Measurements from ENCODE around the gene SCN5A. TPM values are rescaled to one million over a fixed set of nuclear protein-coding genes. Genes with fewer than 3 reads are reported as not detected.
"Not testable (repeated sequence)": the region's sequence is repeated elsewhere in the genome, so short reads cannot be mapped to it uniquely, and the experiment has no call there.

The SCN5A gene
- total RNA-seq, 1 donor from 2014 or later = not detected

DNA sequence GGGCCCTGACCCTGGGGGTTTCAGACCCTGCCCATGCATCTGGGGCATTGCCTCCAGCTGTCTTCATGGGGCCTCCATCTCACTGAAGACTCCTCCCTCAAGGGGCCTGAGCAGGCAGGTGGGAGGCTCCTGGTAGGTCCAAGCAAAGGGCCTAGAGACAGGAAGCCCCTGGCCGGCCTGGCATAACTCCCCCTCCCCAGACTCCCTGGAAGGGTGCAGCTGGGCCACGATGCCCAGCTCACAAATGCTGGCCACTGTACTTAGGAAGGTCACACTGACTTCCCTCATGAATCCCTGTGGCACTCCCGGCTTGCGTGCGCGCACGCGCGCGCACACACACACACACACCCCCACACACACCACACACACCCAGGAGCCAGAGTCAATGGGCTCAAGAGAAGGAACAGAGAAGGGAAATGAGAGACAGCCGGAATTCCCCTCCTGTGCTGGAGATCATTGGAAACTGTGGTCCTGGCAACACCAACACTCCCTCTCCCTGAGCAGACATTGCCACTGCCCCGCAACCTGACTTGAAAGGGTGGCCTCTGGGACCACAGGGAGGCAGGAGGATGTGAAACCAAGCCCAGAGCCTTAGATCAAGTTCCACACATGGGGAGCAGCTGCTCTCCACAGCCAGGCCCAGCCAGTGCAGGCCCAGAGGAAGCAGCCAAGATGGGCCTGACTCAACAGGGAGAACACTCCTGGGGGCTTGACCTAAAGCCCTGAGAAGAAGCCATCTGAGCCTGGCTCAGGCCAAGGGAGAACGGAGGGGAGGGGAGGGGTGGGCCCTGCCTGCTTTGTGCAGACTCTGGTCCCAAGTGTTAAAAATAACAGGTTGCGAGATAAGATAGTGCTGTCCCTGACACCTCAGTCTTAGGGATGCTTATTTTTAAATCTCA, 69.7 kb downstream of the SCN5A start:
- intact Hi-C loops (cut with micrococcal nuclease) = no loop called here

DNA sequence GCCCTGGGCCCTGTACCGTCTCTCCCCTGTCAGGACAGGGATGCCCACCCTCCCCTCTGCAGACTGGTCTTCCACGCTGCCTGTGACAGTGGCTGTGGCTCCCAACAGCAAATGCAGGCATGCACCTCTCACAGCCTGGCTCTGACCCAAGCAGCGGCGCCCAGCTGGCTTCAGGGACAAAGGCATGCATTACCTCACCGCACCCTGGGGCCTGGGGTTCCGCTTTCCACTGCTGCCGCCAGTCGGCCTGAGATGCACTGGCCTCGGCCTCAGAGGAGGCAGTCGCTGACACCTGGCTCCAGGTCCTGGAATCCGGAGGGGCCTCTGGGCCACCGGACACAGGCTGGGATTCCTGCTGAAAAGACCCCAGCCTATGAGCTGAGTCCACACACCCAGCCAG, 70.3 kb downstream of the SCN5A start:
- intact Hi-C loops (cut with micrococcal nuclease) = no loop called here

DNA sequence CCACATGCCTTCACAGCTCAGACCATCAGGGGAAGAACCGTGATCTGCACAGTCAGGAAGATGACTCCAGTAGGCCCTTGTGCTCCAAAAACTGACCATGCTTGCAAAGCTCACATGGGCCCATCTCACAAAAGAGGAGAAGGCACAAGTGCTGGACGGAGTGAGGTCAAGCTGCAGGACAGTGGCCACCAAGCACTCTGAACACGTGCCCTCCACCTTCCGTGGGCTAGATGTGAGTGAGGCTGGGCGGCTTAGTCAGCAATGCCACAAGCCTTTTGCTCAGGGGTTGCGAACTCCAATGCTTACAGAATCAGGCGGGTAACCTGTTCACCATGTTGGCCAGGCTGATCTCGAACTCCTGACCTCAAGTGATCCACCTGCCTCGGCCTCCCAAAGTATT, 70.9 kb downstream of the SCN5A start:
- intact Hi-C loops (cut with micrococcal nuclease) = no loop called here

DNA sequence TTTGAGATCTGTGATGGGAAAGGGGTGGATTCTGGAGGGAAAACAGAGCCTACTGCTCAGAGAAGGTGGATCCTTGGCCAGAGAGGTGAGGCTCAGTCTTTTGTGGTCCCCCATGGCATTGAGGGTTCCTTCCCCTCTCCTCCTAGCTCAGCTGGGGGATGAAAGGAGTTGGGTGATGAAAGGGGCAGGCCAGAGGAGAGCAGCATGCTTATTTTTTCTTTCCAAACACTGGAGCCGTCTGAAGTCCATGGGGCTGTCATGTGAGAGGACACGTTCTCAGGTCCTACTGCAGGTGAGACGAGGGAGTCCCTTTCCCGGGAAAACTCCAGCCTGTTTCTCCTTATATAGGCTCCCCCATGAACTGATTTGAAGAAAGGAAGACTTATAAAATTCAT, 71.4 kb downstream of the SCN5A start:
- intact Hi-C loops (cut with micrococcal nuclease) = no loop called here

DNA sequence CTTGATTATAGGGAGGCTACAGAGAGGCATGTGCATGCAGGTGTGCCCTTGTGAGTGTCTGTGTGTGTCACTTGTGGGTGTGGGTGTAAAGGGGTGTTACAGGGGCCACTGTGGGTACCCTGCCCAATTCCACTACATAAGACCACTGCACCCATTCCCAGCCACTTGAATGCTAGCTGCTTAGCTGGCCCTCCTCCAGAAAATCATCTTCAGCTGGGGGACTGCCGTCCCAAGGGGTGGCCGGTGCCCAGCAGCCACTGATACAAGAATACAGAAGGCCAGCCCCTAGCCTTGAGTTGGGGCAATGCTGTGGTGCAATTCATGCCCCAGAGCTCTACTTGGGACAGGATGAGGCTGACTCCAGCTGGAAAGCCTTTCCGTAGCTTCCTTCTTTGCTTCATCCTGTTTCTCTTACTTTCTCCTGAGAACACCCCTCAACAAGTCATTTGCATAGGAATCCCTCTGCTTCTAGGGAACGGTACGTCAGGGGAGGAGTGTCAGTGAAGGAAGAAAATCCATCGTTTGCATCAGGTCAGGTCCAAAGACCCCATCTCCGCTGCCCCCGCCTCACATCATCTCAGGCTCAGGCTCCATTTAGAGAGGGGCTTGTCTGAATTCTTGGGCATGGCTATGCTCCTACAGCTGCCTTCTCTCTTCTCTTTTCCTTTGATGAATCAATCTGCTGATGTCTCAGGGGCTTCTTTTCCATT, 72.0 kb downstream of the SCN5A start:
- intact Hi-C loops (cut with micrococcal nuclease) = no loop called here

DNA sequence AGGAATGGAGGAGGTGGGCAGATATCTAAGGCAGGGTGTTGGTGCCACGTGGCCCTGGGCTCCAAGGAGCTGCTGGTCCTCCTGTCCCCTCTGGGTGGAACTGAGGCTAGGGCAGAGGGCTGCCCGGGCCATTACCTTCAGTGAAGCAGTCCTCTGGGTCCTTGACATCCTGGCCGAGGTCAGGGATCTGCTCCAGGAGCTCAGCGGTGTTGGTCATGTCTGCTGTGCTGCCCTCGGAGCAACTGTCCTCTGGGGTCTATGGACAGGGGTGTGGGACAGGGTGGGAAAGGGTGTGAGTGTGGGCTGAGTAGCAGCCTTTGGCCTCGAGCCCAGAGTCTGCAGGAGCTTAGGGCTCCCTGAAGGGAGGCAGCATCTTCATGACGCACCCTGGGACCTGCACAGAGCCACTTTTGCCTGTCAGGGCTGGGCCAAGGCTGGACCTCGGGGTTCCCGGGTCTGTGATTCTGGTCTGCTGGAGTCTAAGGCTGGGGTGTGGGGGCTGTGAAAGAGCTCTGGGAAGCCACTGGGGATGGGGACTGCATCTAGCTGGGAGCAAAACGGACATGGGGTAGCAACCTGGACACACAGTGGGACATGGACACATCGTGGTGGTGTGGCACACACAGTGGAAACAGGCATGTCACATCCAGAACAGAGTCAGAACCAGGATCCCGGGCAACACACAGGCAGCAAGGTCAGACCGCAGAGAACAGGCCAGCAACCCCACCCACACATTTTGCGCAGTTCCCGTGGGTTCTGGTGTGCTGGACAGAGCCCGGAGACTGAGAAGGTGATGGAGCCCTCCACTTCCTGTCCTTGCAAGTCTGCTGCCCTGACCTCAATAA, 72.7 kb downstream of the SCN5A start:
- intact Hi-C loops (cut with micrococcal nuclease) = no loop called here

DNA sequence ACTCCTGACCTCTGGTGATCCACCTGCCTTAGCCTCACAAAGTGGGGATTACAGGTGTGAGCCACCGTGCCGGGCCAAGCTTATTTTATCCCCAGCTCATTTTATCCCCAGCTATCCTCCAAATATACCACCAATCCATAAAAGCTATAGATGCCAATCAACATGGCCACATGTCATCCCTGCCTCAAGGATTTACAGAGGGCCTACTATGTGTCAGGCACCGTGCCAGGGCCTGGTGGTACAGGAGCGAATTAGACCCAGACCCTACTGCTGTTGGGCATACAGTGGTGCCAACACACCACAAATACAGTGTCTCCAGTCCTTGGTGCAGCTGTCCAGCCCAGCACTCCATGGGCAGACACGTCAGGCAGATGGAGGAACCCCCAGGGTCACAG, 73.4 kb downstream of the SCN5A start:
- intact Hi-C loops (cut with micrococcal nuclease) = no loop called here

DNA sequence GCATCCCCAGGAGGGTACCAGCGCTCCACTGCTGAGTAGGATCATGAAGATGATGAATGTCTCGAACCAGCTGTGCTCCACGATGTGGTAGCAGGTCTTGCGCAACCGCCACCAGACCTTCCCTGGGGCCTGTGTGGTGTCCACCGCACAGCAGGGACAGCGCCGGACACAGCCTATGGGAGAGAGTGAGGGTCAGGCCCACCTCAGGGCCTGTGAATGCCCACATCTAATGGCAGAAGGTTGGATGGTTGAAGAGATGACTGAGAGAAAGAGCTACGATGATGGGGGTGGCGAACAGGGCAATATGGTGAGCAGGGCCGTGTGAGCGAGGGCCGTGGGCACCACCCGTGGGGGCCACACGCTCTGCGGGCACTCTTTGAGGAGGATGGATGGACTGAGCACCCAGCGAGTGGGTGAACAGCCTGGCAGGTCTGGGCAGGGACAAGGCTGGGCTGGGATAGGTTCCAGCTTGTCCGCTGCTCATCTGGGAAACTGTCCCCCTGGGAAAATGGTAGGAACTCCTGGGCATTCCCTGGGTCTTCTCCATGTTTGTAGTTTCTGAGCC, 74.1 kb downstream of the SCN5A start:
- intact Hi-C loops (cut with micrococcal nuclease) = no loop called here

DNA sequence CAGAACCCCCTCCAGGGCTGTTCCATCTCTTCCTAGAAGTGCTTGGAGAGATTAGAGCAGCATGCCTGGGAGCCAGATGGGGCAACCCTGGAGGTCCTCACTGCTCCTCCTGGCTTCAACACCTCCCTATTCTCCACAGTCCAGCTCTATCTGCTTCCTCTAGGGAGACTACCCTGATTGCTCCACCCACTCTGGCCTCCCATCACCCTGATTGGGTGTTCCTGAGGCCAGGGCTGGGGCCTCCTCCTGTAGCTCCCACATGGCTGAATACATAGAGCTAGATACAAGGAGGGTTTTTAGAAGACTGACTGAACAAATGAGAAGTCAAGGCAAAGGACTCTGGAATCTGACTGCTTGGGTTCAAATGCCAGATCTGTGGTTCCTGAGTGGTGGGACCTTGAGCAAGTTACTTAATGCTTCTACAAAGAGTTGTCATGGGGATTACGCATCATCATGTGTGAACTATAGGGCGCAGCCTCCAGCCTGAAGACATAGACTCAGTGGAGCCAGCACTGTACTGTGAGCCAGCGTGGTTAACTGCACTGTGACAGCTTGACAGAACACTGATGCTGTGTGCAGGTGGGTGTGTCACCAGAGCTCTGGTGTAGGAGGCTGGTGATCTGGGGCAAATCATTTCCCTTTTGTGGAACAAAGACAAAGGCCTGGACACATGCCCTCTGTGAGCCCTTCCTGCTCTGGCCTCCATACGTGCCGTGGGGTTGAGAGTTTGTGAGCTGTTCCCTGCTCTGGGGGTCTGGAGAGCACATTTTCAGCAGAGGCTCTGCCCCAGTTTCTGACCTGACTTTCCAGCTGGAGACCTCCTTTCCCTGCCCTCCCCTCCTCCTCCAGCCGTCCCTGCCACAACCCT, 74.8 kb downstream of the SCN5A start:
- intact Hi-C loops (cut with micrococcal nuclease) = no loop called here

DNA sequence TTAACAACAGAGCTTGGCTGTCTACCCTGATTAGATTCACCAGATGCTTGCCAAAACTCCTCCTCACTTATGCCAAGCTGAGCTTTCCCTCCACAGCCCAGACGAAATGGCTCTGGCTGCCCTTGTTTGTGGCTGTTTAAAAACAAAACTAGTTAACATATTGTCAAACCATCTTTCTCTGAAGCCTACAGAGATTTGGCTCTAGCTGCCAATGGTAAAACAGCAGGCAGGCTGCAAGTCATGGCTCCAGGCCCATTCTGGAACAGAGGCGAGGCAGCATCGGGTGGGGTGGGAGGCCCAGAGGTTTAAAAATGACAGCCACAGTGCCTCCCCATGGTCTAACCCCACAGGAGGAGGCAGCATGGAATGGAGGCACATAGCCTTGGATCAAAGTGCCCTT, 75.9 kb downstream of the SCN5A start:
- intact Hi-C loops (cut with micrococcal nuclease) = no loop called here

DNA sequence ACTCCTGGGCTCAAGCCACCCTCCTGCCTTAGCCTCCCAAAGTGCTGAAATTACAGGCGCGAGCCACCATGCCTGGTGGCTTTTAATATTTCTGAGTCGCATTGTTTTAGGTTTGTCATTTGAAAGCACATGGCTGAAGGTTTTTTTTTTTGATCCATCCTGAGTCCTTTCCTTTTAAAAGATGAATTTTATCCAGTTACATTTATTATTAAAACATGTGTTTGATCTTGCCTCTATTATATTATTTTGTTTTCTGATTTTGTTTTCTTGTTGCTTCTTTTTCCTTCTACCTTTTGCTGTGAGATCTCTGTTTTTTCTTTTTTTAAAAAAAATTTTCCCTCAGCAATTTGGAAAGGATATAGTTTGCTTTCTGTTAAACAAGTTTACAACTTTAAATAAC, 76.4 kb downstream of the SCN5A start:
- intact Hi-C loops (cut with micrococcal nuclease) = no loop called here

DNA sequence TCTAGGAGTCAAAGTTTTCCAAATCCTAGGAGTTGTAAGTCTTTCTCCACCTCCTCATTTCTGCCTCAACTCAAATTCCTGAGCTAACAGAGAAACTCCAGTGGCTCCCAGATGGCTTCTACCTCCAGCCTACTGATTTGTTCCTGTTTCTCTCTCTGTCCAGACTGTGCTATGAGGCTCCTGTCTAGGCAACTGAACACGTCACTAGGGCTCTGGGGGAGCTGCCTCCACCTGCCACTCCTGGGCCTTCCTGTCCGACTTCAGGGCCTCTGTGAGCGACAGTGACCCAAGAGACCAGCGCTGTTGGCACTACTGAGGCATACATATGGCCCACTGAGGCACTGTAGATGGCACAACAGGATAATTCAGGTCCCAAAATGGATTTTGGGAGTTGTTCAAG, 82.0 kb downstream of the SCN5A start:
- intact Hi-C loops (cut with micrococcal nuclease) = no loop called here

DNA sequence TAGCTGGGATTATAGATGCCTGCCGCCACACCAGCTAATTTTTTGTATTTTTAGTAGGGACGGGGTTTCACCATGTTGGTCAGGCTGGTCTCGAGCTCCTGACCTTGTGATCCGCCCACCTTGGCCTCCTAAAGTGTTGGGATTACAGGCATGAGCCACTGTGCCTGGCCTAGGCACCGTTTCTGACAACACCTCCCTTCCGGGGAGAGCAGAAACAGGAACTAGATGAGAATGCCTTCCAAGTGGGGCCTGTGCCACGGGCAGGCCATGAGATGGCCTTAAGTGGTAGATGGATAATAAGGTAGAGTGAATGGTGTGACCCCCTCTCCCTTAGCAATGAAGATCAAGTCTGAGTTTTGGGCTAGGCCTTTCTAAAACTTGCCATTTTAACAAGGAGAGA, 82.7 kb downstream of the SCN5A start:
- intact Hi-C loops (cut with micrococcal nuclease) = not testable (repeated sequence)

DNA sequence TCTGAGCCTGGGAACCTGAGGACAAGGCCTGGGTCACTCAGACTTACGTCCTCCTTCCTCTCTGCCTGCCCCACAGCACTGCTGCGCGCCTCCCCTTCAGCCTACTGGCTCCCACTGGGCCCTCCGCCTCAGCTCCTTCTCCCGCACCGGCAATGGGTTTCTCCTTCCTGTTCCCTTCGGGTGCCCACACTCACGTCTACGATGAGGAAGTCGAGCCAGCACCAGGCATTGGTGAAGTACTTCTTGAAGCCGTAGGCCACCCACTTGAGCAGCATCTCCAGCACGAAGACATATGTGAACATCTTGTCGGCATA, 83.3 kb downstream of the SCN5A start:
- intact Hi-C loops (cut with micrococcal nuclease) = no loop called here

DNA sequence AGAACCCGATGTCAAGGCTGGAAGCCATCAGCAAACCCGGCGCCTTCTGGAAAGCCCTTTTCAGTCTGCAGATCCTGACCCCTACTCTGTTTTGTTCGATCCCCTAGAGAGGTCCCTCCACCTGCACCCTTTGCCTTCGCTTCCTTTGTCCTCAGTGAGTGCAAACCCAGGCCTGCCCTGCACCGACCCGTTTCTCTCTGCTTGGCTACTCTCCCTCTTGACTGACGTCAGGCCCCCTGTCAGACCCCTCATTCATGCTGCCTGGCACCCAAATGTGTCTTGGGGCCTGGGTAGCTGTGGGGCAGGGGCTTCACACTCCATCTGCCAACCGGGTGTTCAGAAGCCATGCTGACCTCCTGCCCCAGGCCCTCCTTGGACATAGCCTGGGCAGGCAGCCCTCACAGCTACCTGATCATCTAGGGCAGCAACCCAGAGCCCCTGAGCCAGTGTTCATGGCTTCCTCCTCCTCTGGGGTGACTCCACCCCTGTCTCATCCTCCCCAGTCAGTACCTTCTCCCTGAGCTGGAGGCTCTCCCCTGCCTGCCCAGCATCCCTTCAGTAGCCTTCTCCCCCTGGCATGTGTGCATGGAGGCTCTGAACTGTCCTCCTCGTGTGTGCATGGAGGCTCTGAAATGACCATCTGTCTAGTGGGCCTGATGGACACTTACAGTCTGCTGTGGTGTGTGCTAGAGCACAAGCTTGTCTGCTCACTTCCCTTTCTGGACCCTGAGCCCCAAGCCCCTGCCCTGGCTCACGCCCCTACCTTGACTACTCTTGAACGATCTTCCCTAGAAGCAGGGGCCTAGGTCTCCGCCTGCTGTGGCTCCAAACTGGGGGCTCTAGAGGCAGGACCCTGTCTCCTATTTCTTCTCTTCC, 83.9 kb downstream of the SCN5A start:
- intact Hi-C loops (cut with micrococcal nuclease) = no loop called here

DNA sequence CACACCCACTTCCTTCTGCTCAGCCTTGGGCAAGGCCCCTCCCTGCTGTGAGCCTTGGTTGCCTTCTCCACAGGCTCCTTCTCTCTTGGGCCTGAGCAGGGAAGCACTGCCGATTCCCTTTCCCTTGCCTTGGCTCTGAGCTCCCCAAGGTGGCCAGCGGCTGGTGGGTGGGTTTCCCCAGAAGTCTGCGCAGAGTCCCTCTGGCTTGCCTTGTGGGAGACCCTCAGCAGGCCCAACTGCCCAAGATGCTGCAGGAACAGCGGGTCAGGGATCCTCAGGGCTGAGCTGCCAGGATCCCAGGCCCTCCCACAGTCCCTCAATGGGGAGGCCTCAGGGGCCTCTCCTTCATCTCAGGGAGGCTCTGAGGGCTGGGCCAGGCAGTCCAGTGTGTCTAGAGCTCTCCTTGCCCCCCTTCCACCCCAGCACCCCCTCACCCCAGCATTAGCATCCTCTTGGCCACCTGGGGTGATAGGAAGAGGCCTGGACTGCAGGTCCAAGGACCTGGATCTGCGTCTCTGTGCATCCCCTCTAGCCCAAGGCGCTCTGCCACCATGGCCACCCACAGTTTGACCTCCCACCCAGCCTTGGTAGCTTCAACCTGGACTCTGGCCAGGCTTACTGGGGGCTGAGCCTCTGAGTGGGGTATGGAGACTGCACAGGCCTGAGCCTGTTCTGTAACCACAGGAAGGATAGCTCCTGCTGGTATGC, 84.7 kb downstream of the SCN5A start:
- intact Hi-C loops (cut with micrococcal nuclease) = no loop called here

DNA sequence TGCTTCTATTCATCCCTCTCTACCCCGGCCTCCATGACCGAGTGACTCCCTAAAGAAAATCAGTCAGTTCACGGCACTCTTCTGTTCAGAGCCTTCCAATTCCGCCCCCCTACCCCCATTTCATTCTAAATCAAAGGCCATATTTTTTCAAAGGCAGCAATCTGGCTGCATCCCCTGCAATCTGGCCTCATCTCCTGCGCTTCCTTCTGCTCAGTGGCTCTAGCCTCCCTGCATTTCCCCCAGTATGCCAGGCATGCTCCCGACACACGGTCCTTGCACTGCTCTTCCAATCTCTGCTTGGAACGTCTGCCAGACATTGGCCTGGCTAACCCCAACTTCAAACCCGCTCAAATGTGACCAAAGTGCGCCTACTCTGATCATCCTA, 85.6 kb downstream of the SCN5A start:
- intact Hi-C loops (cut with micrococcal nuclease) = no loop called here

DNA sequence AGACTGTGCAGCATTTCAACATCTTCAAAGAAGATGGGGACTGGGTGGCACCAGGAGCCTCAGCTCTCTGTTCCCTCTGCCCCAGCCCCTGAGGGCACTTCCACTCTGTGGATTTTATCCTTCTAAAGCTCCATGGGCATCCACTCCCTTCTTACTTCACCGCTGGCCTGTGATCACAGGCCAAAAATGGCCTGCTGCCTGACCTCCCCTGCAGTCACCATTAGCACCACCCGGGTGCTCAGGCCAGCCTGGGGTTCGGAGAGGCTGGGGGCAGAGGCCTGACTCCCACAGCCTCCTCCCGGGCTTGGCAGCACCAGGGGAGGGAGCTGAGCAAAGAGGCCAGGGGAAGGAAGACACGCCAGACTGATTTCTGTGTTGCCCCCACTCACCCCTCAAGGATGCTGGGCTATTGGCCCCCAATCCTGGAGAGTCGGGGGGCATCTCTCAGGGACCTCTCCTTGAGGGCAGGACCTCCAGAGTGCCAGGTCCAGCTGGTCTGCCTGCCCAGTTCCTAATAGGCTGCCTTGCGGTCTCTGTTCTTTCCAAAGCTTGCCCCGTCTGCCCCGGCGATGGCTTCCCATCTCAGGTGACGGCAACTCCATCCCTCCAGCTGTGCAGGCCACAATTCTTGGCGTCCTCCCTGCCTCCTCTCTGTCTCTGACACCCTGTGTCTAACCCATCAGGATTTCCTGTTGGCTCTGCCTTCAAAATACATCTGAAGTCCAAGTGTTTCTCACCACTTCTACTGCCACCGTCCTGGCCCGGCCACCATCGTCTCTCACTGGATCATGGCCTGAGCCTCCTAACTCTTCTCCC, 86.2 kb downstream of the SCN5A start:
- intact Hi-C loops (cut with micrococcal nuclease) = no loop called here

Measured in T-helper 1 cell treated with Interleukin-12 subunit alpha and Interleukin-12 subunit beta and Interleukin-4 antibody, amounts not matched to agents 30 ng/mL and 1 ng/mL, for 36 hours (primary cell).